HG03097 (cell line): ENCODE results near the gene CHN1.

Experiments used
- ATAC-seq: cut with Tn5 transposase; IDR thresholded peaks from one replicate; pipeline ENCODE4 v1.9.1; 2021; ENCODE audit not compliant: unreplicated experiment, low FRiP score

Gene CHN1

GRCh38 chr2:175004980-175005732 lies at the start of gene CHN1:
Gene CHN1, minus strand, starts transcription at chr2:175005381. Its CDS starts 469 bp downstream, at chr2:175004912.
- no peak for ATAC-seq

- ATAC-seq: no peak
Measured at GRCh38 chr2:175054340-175054739, 49.2 kb upstream of the CHN1 start.

GRCh38 chr2:175049661-175050060 lies 44.5 kb upstream of the CHN1 start:
- no peak for ATAC-seq

- ATAC-seq: no peak
Measured at GRCh38 chr2:175048275-175048674, 43.1 kb upstream of the CHN1 start.

GRCh38 chr2:175039490-175039889 lies 34.3 kb upstream of the CHN1 start:
- ATAC-seq: no peak

- no peak for ATAC-seq
Measured at GRCh38 chr2:175039031-175039430, 33.9 kb upstream of the CHN1 start.

- ATAC-seq: no peak
Measured at GRCh38 chr2:175037941-175038340, 32.8 kb upstream of the CHN1 start.

GRCh38 chr2:175036582-175037018 lies 31.4 kb upstream of the CHN1 start:
- ATAC-seq: no peak

GRCh38 chr2:175035806-175036205 lies 30.6 kb upstream of the CHN1 start:
- no peak for ATAC-seq

GRCh38 chr2:175034716-175035115 lies 29.5 kb upstream of the CHN1 start:
- ATAC-seq: no peak

- ATAC-seq: no peak
Measured at GRCh38 chr2:175030380-175031271, 25.4 kb upstream of the CHN1 start.

- no peak for ATAC-seq
Measured at GRCh38 chr2:175027755-175028154, 22.6 kb upstream of the CHN1 start.

- ATAC-seq: no peak
Measured at GRCh38 chr2:175026385-175026784, 21.2 kb upstream of the CHN1 start.

GRCh38 chr2:175025946-175026345 lies 20.8 kb upstream of the CHN1 start:
- no peak for ATAC-seq

- ATAC-seq: no peak
Measured at GRCh38 chr2:175025233-175025632, 20.1 kb upstream of the CHN1 start.

GRCh38 chr2:175022923-175023322 lies 17.7 kb upstream of the CHN1 start:
- ATAC-seq: no peak

GRCh38 chr2:175019566-175020327 lies 14.6 kb upstream of the CHN1 start:
- no peak for ATAC-seq

- no peak for ATAC-seq
Measured at GRCh38 chr2:175017618-175018414, 12.6 kb upstream of the CHN1 start.

GRCh38 chr2:175015340-175015739 lies 10.2 kb upstream of the CHN1 start:
- no peak for ATAC-seq

- no peak for ATAC-seq
Measured at GRCh38 chr2:175012516-175012915, 7.3 kb upstream of the CHN1 start.
